HG02642 (cell line): ENCODE data around the gene TMEM168.

Experiments
- ATAC-seq: cut with Tn5 transposase; IDR thresholded peaks from one replicate; pipeline ENCODE4 v1.9.1; 2021; ENCODE audit warnings: mild to moderate bottlenecking; ENCODE audit not compliant: unreplicated experiment, poor library complexity

TMEM168 gene

DNA sequence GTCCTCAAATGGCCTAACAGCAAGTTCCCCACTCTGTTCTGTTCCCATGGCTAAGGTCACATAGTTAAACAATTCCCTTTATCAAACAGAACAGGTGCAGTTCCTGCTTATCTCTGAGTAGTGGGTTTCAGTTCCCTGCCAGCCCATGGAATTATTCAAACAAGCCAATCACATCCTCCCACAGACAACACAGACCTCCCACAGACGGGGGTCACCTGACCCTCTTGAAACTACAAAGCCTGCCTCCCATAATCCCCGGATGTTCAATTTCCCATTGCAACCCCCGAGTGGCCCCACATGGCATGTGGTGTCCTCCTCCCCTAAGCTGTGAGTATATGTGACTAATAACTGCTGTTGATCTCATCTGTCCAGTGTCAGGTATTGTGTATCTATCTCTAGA, 64.1 kb downstream of the TMEM168 start:
- ATAC-seq: no peak

DNA sequence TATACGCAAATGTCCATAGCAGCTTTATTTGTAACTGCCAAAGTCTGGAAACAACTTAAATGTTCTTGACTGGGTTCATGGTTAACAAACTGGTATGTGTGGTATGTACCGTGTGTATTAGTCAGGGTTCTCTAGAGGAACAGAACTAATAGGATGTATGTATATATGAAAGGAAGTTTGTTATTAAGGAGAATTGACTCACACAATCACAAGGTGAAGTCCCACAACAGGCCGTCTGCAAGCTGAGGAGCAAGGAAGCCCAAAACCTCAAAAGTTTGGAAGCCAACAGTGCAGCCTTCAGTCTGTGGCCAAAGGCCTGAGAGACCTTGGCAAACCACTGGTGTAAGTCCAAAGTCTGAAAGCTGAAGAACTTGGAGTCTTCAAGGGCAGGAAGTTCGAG, 66.8 kb downstream of the TMEM168 start:
- ATAC-seq: no peak

DNA sequence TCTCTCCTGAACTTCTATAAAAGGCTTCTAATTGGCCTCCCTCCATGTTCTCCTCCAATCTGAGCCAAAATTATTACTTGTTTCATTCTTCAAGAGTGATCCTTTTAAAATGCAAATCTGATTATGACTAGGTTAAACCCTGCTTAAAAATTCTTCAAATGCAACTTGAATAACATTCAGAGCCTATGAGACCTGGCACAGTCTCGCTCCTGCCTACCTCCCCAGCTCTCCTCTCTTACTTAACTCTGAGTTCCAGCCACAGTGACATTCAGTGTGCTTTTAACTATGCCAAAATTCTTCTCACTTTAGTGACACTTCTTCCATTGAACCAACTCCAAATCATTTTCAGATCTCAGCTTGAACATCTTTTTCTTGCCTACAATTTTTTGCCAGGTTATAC, 68.8 kb downstream of the TMEM168 start:
- ATAC-seq: no peak

DNA sequence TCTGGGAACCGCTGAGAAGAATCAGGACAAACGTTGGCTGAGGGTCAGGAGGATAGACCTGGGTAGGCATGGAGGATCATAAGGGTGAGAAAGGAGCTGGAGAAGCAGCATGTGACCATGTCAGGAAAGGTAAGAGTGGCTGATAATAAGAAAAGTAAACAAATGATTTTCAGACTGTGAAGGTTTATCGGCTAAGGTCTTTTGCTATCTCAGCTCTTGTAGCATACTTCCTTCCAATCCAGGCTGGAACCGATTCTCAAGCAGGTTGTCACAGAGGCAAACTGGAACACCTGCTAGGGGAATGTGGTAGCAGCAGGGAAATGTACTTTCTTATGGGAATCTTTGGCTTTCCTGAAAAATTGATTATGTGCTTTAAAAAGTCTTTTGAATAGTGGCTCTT, 74.7 kb downstream of the TMEM168 start:
- ATAC-seq: no peak

DNA sequence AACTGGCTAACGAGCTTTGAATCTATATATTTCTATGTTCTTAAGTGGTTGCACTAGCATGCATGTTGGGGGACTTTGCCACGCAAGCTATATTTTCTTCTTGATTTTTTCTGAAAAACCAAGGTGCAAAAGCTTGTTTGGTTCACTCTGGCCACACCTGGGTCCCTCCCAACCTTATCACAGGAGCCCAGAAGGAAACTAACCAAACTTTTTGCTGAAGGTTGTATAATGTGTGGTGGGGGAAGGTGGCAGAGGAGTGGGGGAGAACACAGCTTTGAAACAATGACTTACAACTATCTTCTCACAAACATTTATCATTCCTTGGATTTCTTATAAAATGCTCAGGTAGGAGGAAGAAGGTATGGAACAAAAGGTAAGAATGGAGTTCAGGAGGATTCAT, 75.3 kb downstream of the TMEM168 start:
- ATAC-seq: no peak
